DOHH2 (cell line): Measurements from ENCODE around the gene SPAG16.

Source experiments
- H3F3A ChIP-seq: fragments of 200-600 bp; sonication (generic), shearing (Covaris generic); 2 replicates; pipeline ENCODE4 v1.6.0; 2016; ENCODE audit warnings: antibody characterized with exemption, mild to moderate bottlenecking; ENCODE audit not compliant: control insufficient read depth, insufficient read depth
- H3K27ac ChIP-seq: fragments of 200-600 bp; sonication (generic); 2 replicates; pipeline ENCODE4 v1.5.1; 2014; ENCODE audit warnings: low read depth, mild to moderate bottlenecking, low read length, moderate library complexity
- H3K27me3 ChIP-seq: fragments of 200-600 bp; sonication (generic); 2 replicates; pipeline ENCODE4 v1.6.1; 2014; ENCODE audit warnings: mild to moderate bottlenecking, low read length, mixed read lengths; ENCODE audit not compliant: control insufficient read depth
- H3K36me3 ChIP-seq: fragments of 200-600 bp; sonication (generic); 2 replicates; pipeline ENCODE4 v1.6.1; 2014; ENCODE audit warnings: mild to moderate bottlenecking, low read length, moderate library complexity, mixed read lengths; ENCODE audit not compliant: control insufficient read depth
- H3K4me1 ChIP-seq: fragments of 200-600 bp; sonication (generic); 2 replicates; pipeline ENCODE4 v1.6.1; 2014; ENCODE audit warnings: mild to moderate bottlenecking, low read length, mixed read lengths; ENCODE audit not compliant: control insufficient read depth
- H3K4me2 ChIP-seq: fragments of 200-600 bp; sonication (generic); 2 replicates; pipeline ENCODE4 v1.6.0; 2014; ENCODE audit warnings: mild to moderate bottlenecking, low read length, moderate library complexity
- H3K4me3 ChIP-seq: fragments of 200-600 bp; sonication (generic); 2 replicates; pipeline ENCODE4 v1.5.1; 2014; ENCODE audit warnings: mild to moderate bottlenecking, low read length, mixed read lengths
- H3K79me2 ChIP-seq: fragments of 200-600 bp; sonication (generic); 2 replicates; pipeline ENCODE4 v1.6.1; 2014; ENCODE audit warnings: mild to moderate bottlenecking, low read length, mixed read lengths; ENCODE audit not compliant: control insufficient read depth
- H3K9me2 ChIP-seq: fragments of 200-600 bp; sonication (generic); replicated peaks from 2 replicates; pipeline ENCODE4 v1.6.1; 2014; ENCODE audit warnings: mild to moderate bottlenecking, low read length, mixed read lengths; ENCODE audit not compliant: control insufficient read depth
- H3K9me3 ChIP-seq: fragments of 200-600 bp; sonication (generic); 2 replicates; pipeline ENCODE4 v1.6.1; 2014; ENCODE audit warnings: antibody characterized with exemption, low read length, mixed read lengths; ENCODE audit not compliant: control insufficient read depth, insufficient read depth
- H4K20me1 ChIP-seq: fragments of 200-600 bp; sonication (generic); 2 replicates; pipeline ENCODE4 v1.6.0; 2014; ENCODE audit warnings: low read depth, mild to moderate bottlenecking, antibody characterized with exemption, low read length, moderate library complexity; ENCODE audit not compliant: control insufficient read depth, insufficient read depth
- CTCF ChIP-seq: fragments of 200-600 bp; sonication (generic); IDR thresholded peaks from one replicate; pipeline ENCODE4 v1.5.1; 2014; ENCODE audit warnings: antibody characterized with exemption, mild to moderate bottlenecking, low read depth, low read length; ENCODE audit not compliant: poor library complexity, severe bottlenecking
- EZH2phosphoT487 ChIP-seq: fragments of 200-600 bp; sonication (generic); IDR thresholded peaks from 2 replicates; pipeline ENCODE4 v1.6.1; 2017; ENCODE audit warnings: borderline replicate concordance, mild to moderate bottlenecking, antibody characterized with exemption, low read length, moderate library complexity, mixed read lengths

Gene SPAG16

GRCh38 chr2:214265991-214266489, 981.8 kb downstream of the SPAG16 start:
- Histone ChIP-seq H3K4me1 (no peaks in the 10 kb centered on the region), H3K79me2 (no peaks in the 10 kb centered on the region), H3K9me2 (no peaks in the 10 kb centered on the region), H3K4me2 (no peak overlapping the region), H3K27me3 (no peaks in the 10 kb centered on the region), H3K9me3 (no peaks in the 10 kb centered on the region), H3K4me3 (no peak overlapping the region), H3K27ac (no peak overlapping the region), H3K36me3 (no peaks in the 10 kb centered on the region), H3F3A (no peaks in the 10 kb centered on the region), H4K20me1 (no peaks in the 10 kb centered on the region)
- TF ChIP-seq CTCF (no peak), EZH2phosphoT487 (no peak)

GRCh38 chr2:214277880-214278279, 993.6 kb downstream of the SPAG16 start:
- Histone ChIP-seq H3K4me1 (no peaks in the 10 kb centered on the region), H3K36me3 (no peaks in the 10 kb centered on the region), H3K4me3 (no peak overlapping the region), H3K27ac (no peak overlapping the region), H3K9me3 (no peaks in the 10 kb centered on the region), H3K79me2 (no peaks in the 10 kb centered on the region), H3K27me3 (no peaks in the 10 kb centered on the region), H3F3A (no peaks in the 10 kb centered on the region), H3K9me2 (no peaks in the 10 kb centered on the region), H3K4me2 (no peak overlapping the region), H4K20me1 (no peaks in the 10 kb centered on the region)
- TF ChIP-seq CTCF (no peak), EZH2phosphoT487 (no peak)

GRCh38 chr2:214286011-214286410, 1001.7 kb downstream of the SPAG16 start:
- H3K9me2 ChIP-seq, result no peaks in the 10 kb centered on the region
- H3K27me3 ChIP-seq, result no peaks in the 10 kb centered on the region
- no peak overlapping the region for H3K4me3 ChIP-seq
- no peaks in the 10 kb centered on the region for H3K36me3 ChIP-seq
- H3K9me3 ChIP-seq, result no peaks in the 10 kb centered on the region
- no peak overlapping the region for H3K27ac ChIP-seq
- no peaks in the 10 kb centered on the region for H3K4me1 ChIP-seq
- TF ChIP-seq CTCF (no peak), EZH2phosphoT487 (no peak)
- H3K79me2 ChIP-seq, result no peaks in the 10 kb centered on the region
- H3K4me2 ChIP-seq, result no peak overlapping the region
- no peaks in the 10 kb centered on the region for H4K20me1 ChIP-seq
- no peaks in the 10 kb centered on the region for H3F3A ChIP-seq

GRCh38 chr2:214293593-214293992, 1009.3 kb downstream of the SPAG16 start:
- no peaks in the 10 kb centered on the region for H3K79me2 ChIP-seq
- no peaks in the 10 kb centered on the region for H4K20me1 ChIP-seq
- TF ChIP-seq EZH2phosphoT487 (no peak), CTCF (no peak)
- no peaks in the 10 kb centered on the region for H3K9me2 ChIP-seq
- H3K4me1 ChIP-seq, result no peaks in the 10 kb centered on the region
- H3F3A ChIP-seq, result no peaks in the 10 kb centered on the region
- no peaks in the 10 kb centered on the region for H3K36me3 ChIP-seq
- H3K4me2 ChIP-seq, result no peak overlapping the region
- H3K27me3 ChIP-seq, result no peaks in the 10 kb centered on the region
- H3K4me3 ChIP-seq, result no peak overlapping the region
- no peaks in the 10 kb centered on the region; the same call in 1 of the 2 replicates for H3K9me3 ChIP-seq
- no peak overlapping the region for H3K27ac ChIP-seq
